Stimulated activated CD4-positive, alpha-beta T cell treated with anti-CD3 and anti-CD28 coated beads, Interleukin-4, amount 100 ng/mL, for 24 hours (primary cell): ENCODE data around the gene SUSD3.

Source experiments
- DNase-seq: peaks from one replicate; pipeline ENCODE4 v3.0.0-alpha.2; 2020

The SUSD3 gene

DNA sequence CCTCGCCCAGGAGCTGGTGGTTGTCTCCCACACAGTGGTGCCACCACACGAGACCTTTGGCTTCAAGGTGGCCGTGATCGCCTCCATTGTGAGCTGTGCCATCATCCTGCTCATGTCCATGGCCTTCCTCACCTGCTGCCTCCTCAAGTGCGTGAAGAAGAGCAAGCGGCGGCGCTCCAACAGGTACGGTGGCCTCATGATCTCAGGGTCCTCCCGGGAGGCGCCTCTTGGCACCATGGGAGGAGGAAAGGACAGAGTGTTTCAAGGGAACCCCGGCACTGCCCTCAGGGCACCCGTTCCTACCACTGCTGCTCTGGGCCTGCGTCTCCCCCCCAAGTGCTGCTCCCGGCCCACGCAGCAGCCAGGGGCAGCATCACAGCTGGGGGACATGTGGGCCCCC lies 19.3 kb downstream of the SUSD3 start:
- DNase-seq = no peak

DNA sequence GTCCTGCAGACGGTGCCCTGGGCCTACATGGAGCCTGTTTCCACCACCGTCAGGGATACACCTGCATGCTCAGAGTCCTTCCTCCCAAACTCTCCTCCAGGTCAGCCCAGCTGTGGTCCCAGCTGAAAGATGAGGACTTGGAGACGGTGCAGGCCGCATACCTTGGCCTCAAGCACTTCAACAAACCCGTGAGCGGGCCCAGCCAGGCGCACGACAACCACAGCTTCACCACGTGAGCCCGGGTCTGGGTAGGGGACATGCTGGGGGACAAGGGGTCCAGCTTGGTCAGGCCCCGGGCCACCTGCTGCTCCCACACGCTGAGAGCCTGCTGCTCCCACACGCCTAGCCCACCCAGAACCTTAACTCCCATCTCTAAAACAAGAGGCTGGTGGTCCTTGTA lies 20.9 kb downstream of the SUSD3 start:
- DNase-seq = no peak

DNA sequence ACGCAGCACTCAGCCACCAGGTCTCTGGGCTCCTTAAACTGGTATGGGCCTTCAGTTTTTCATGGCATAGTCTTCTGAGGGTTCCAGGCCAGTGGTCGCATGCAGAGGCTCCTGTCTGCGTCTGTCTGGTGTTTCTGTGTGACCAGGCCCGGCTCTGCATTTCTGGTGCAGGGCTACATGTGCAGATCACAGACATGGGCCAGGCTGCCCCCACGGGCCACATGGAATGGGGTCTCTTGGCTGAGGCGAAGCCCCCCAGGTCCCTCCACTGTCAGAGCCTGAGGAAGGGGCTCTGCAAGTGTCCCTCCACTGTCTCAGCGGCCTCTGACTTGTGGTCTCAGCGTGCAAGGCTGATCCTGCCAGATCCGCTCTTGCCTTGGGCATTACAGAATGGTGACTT lies 21.9 kb downstream of the SUSD3 start:
- DNase-seq = no peak

DNA sequence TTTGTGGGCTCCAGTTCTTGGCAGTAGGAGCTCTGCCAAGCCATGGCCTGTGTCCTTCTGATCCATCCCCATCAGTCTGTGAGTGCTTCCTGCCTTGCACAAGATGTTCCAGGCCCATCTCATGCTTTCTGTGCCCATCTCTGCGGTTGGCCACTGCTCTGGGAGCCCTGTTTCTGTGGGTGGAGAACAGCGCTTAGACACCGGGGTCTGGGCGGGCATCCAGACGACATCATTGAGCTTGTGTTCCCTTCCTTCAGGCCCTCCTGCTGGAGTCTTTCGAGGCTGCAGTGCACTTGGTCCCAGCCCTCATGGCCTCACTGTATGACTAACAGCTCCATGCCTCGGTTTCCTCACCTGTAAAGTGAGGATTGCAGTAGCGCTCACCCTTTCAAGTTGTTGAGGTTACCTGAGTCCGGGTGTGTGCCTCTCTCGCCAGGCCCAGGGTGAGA lies 22.6 kb downstream of the SUSD3 start:
- no peak for DNase-seq

DNA sequence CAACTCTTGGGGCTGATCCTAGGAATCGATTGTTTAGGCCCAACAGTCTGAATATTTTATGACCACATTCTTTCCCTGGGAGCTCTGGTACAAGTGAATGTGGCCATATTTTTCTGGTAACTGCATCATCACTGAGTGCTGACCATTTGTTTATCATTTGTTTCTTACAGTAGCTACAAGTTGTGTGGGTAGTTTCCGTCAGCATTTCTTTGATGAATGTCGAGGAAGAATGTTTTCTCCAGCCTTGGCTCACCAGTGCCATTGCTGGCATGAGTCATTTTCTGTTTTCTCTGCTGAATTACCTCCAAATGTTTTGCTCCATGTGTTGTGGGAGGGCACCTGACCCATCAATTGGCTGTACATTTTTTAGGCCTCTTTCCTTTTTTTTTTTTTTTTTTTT lies 23.4 kb downstream of the SUSD3 start:
- DNase-seq = peak; percentile 3

DNA sequence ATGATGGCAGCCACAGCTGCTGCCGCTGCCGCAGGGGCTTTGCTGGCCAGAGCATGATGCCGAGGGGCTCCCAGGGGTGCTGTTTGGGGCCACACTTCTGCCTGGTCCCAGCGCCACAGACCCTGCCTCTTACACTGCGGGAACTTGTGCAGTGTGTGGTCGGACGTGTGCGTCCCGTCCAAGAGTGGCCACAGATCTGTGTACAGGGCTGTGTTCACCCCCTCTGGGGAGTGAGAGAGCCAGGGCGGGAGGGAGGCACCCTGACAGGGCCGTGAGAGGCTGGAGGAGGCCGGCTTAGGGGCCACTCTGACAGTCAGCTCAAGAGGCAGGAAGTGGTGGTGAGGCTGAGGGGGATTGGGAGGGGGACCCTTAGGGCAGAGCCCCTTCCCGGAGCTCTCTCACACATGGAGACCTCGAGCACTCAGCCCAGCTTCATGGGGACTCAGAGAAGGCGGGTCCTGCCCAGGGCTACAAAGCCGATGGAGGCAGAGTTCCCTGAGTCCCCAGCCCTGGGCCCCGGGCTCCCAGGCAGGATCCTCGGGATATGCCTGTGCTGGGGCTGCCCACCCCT lies 24.4 kb downstream of the SUSD3 start:
- DNase-seq = no peak

DNA sequence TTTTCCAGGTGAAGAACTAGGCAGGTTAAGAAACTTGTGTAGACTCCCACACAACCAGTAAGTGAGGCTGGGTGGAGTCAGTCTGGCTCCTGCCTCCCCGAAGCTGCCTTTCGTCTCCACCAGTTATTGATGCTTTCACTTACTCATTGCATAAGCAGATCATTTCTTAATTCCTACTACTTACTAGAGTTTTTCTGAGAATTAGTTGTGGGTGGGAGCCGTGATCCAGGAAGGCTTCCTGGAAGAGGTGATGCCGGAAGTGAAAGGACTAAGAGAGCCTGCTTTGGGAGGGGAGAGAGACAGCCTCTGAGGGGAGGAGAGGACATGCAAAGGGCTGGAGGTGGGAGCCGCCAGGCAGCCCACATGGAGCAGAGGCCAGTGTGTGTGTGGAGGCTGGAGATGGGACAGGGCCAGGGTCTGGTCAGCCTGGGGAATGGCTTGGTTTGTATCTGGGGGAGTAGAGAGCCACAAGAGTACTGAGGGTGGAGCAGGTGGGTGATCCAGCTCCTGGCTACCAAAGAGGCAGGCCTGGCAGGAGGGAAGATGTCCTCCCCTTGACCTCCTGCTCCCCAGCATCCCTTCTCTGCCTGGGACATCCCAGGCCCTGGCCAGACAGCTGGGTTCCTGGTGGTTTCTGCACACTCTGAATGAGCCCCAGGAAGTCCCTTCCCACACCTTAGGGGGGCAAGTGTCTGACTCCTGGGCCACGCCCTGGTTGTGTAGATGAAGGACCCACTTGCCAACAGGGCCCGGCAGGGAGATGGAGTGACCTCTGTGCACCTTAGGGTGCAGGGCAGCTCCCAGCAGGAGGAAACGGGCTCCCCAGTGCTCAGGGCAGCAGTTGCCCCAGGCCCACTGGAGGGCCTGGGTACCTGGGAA lies 25.3 kb downstream of the SUSD3 start:
- peak; percentile 57 for DNase-seq

DNA sequence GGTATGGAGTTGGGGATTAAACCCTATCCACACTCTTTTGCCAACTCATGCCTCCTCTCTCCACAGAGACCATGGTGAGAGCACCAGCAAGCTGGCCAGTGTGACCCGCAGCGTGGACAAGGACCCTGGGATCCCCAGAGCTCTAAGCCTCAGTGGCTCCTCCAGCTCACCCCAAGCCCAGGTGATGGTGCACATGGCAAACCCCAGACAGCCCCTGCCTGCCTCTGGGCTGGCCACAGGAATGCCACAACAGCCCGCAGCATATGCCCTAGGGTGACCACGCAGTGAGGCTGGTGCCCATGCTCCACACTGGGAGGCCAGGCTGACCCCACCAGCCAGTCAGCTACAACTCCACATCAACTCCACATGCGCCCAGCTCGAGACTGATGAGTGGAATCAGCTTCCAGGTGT lies 26.0 kb downstream of the SUSD3 start:
- DNase-seq = no peak

DNA sequence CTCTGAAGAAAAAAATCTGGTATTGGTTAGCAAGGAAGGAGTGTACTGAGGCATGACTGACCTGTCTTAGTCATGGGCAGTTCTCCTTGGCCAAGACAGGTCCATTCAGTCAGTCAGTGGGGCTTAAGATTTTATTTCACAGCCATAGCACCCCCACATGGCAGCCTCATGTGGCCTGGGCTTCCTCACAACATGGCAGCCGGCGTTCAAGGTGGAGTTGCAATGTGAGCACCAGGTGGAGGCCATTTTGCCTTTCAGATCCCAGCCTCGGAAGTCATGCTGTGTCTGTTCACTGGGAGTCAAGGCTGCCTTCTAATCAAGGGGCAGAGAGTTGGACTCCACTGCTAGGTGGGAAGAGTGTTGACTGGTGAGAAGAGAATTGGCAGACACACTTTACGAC lies 27.2 kb downstream of the SUSD3 start:
- no peak for DNase-seq

DNA sequence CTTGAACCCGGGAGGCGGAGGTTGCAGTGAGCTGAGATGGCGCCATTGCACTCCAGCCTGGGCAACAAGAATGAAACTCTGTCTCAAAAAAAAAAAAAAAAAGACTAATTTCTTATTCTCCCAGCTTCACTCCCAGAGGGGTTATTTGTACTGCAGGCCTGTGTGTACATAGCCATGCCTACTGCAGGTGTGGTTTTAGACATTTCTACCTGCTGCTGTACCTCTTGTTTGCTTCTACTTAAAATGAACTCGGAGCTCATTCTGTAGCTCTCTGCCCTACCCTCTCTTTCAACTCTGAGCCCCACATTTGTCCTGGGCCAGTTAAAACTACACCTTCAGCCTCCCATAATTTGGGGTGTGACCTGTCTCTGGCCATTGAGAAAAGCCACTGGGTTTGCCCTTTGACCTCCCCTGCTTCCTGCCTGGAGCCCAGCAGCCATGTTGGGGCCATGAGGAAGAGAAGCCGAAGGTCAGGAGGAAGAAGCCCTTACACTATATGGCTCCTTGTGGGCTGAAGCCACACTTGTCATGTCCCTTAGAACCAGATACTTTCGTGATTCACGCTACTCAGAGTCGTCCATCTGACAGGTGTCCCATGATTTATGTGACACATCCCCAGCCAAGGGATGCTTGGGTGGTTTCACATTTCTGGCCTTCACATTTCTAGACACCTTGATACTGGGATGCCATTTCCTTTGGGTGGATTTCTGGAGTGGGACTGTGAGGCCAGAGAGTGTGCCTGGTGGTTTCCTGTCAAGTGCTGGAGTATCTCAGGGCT lies 28.1 kb downstream of the SUSD3 start:
- DNase-seq = no peak

DNA sequence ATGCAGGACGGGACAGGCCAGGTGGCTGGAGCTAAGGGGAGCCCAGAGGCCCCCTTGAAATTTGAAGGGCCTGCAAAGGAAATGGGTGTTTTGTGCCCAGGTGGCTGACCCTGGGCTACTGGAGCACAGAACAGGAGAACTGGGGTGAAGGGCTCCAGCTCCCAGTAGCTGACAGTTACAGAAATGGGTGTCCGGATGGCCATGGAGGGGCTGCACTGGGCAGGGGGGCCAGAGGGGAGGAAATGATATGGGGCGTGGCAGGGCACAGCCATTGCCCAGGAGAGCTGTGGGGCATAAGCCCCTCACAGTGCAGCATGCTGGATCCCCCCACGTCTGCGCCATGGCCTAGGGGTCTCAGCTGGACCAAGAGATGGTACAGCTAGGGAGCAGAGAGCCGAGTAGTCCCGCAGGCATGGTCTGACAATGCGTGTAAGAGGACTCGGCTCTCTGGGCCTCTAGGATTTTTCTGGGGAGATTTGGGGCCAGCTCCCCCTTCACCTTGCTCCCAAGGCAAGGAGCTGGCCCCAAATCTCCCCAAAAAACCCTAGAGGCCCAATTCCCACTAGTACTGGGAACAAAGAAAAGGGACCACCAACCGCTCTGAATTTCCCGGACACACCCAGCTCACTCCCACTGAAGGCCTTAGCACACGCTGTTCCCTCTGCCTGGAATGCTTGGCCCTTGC lies 29.6 kb downstream of the SUSD3 start:
- DNase-seq = no peak

DNA sequence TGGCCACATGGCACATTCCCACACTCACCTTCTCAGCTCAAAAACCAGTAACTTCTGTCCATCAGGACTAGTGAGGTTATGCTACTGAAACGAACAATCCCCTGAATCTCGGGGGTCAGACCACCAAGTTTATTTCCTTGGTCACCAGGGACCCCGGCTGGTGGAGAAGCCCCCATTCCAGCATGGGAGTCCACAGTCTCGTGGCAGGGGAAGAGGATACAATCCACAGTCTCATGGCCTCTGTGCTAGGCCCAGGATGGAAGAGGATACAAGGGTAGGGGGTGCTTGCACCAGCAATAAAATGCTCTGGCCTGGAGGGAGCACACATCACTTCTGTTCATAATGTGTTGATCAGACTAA lies 30.1 kb downstream of the SUSD3 start:
- no peak for DNase-seq

DNA sequence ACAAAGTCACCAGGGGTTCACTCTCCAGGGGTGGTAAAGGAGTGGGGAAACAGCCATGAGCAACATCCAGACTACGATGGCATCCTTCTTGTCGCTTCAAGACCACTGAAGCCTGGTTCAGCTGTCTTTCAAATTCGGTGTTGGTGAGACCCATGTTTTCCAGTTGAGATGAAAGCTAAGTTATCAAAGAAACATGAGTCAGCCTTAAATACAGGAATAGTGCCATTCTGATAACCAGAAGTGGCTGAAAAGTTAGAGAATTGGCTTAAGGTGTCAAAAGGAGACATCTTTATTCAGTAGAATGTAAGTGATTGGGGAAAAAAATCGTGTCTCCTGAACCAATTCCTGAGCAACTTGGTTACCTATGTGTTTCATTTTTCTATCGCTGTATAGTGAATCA lies 30.5 kb downstream of the SUSD3 start:
- no peak for DNase-seq

DNA sequence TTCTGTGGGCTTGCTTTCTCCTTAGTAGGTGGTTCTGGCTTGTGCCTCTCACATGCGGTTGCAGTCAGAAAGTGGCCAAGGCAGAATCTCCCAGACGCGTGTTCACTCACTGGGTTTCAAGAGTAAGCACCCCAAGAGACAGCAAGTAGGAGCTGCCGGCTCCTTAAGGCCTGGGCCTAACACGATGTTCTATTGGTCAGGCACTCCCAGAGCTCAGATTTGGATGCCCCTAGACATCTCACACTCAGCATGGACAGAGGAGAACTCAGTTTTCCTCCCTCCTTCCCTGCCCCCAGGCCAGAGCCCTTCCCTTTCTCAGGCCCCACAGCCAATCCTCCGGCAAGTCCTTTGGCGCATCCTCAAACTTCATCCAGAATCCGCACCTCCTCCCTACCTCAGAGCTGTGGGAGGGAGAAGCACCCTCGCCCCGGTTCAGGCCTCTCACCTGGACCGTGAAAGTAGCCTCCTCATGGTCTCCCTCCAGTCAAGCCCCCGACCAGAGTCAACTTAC lies 31.0 kb downstream of the SUSD3 start:
- no peak for DNase-seq

DNA sequence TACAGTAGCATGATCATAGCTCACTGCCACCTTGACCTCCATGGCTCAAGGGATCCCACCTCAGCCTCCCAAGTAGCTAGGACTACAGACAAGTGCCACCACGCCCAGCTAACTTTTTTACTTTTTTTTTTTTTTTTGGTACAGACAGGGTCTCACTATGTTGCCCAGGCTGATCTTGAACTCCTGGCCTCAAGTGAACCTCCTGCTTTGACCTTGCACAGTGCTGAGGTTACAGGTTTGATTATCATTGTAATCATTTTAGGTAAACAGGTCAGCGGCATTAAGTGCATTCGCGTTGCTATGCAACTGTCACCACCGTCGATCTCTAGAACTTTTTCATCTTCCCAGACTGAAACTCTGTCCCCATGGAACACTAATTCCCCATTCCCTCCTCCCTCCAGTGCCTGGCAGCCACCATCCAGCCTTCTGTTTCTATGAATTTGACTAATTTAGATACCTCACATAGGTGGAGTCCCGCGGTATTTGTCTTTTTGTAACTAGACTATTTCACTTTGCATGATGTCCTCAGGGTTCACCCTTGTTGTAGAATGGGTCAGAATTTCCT lies 31.7 kb downstream of the SUSD3 start:
- DNase-seq = no peak

DNA sequence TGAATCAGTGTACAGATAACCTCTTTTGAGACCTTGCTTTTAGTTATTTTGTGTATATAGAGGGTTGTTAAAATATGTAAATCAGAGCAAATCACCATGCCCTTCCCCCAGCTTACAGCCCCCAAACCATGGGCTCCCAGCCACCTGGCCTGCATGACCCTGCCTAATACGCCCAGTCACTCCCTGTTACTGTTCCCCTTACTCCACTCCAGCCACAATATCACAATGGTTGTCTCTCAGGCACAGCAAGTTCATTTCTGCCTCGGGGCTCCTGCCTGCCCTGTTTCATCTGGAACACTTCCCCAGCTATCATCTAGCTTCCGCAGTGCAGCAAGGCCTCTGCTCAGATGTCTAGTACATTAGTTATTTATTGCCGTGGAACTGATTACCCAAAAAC lies 32.6 kb downstream of the SUSD3 start:
- no peak for DNase-seq

DNA sequence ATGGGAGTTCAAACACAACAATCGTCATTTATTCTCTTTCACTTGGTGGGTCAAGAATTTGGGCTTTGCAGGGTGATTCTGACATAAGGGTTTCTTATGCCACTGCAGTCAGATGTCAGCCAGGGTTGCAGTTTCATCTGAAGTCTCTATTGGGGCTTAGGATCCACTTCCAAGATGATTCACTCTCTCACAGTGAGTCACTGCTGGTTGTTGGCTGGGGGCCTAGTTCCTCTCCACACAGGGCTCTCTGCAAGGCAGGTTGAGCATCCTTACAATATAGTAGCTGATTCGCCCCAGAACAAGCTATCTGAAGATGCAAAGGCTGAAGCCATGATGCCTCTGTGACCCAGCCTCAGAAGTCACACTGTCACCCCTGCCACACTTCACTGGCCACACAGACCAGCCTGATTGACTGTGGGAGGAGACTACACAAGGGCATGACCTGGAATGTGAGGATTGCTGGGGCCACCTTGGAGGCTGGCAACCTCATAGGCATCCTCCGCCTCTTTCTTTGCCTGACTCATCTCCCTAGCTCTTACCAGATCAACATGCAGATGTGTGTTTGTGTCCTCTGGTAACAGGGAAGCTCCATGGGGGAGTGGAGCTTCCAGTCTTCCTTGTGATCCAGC lies 33.1 kb downstream of the SUSD3 start:
- peak; percentile 79 for DNase-seq

DNA sequence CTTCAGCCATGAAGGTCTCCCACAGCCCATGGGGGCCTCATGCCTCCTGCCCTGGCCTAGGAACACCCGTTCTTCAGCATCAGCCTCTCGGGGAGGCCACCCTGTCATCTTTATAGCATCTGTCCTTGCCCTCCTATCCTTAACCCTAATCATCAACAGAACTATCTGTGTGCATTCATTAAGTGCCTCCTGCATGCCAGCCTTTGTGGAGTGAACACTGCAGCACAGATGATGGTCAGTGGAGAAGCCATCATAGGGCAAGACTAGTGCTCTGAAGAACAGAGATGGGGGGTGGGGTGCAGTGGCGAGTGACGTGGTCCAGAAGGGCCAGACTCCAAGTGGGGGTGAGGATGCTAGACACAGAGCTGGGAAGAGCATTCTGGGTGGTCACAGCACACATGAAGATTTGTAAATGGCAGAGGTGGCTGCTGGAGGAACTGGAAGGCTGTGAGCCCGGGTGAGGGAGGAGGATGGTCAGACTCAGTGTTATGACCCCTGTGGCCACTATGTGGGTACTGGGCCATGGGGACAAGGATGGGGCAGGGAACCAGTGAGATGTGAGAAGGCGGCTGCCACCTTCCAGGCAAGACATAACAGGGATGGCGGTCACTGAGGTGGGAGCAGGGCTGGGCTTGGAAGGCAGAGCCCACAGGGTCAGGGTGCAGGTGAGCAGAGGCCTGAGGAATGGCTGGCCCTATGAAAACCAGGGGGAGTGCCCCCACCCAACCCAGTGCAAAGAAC lies 33.9 kb downstream of the SUSD3 start:
- DNase-seq = no peak

DNA sequence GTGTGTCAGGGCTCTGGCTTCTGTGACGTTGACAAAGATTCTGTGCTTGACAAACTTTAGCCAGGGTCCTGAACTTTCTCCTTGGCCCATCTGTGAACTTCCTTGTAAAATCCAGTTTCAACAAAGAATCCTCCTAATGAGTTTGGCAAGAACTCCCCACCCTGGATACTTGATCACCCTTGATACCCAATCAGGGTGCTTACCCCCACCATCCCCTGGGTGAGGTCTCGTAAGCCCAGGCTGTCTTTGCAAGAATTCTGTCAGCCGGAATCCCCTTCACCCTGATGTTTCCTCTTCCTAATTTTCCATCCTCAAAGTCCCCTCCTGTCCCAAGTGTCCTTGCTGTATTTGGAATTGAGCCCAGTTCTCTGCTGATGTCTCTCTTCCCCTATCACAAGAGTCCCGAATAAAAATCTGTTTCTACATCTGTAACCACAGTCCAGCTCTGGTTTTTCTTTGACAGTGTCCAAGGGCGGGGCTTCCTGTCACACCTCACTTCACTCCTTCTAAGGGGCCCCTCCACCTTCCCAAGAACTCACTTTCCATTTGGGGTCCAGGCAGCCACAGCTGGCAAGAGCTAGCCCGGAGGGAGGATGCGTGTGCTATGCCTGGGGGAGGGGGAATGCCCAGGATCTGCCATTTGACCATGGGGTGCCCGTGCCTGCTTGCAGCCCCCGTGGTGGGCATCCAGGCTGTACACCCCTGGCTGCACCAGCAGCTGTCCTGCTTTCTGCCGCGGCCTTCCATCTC lies 34.8 kb downstream of the SUSD3 start:
- DNase-seq = no peak

DNA sequence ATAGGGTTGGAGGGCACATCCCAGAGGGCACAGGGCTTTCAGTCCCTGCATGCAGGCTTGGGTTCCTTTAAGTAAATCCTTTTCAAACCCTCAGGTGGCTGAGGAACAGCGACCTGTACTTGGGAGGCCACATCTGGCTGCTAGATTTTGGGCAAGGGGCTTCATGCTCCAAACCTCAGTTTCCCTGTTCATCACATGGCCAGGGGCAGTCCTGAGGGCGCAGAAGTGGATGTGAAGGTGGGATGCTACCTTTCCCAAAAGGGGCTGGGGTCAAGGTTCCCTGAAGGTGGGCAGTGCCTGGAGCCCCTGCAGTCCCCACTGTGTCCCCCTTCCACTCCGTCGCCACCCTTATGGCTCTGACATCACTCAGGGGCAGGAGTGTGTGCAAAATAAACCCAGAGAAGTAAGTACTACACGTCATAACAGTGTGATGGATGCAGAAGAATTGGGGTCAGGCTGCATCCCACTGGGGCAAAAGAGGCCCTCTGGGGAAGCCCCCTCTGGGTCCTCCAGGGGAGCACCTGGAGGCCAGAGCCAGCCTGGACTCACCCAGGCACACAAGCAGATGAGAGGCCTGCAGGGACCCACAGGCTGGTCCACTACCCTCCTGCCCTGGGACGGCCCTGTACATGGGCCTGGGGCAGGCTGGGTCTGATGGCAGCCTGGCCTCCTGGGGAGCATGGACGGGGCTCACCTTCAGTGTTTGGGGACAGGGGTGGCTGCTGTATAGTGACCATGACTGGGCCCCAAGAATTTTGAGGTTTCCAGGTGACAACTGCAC lies 35.6 kb downstream of the SUSD3 start:
- DNase-seq = no peak
